Measurements from ENCODE around the gene NFKB1. TPM values are rescaled to one million over a fixed set of nuclear protein-coding genes. Genes with fewer than 3 reads are reported as not detected.

The NFKB1 gene
- total and polyA plus RNA-seq, 10 of the 15 experiments (the other 5 are each of a cell fraction or from before 2014, with no cell fraction given) = 8.7 to 110 (median 57.3) TPM

GRCh38 chr4:102564399-102565059 is 63.4 kb downstream of the NFKB1 start (continued):
- TF ChIP-seq PRDM15 (CRISPR knock-in tag; IDR thresholded peaks at IDR 0.05) = no peak
- TF ChIP-seq ZNF687 (IDR thresholded peaks at IDR 0.05) = peak; percentile 35; the same call in 1 of the 2 replicates
- TF ChIP-seq POLR2A (IDR thresholded peaks at IDR 0.05; ENCODE audit: low read depth, low read length) = no peak
- no peak; the same call in 1 of the 2 replicates for TF ChIP-seq NR2F1 (conservative IDR thresholded peaks at IDR 0.05)
- no peak for TF ChIP-seq BRCA1 (IDR thresholded peaks at IDR 0.05; ENCODE audit: low read depth, low read length)
- TF ChIP-seq EED (IDR thresholded peaks at IDR 0.05; ENCODE audit: low read depth) = peak; percentile 99
- TF ChIP-seq KAT2A (conservative IDR thresholded peaks at IDR 0.05; ENCODE audit: control insufficient read depth, low read depth, low read length) = no peak
- TF ChIP-seq MAX (IDR thresholded peaks at IDR 0.05; ENCODE audit: low read depth, low read length) = no peak
- no peak for TF ChIP-seq ZNF274 (IDR thresholded peaks at IDR 0.05; ENCODE audit: insufficient read depth, insufficient read length)
- no peak for TF ChIP-seq CTCF (IDR thresholded peaks at IDR 0.05 in 2 of 3, conservative IDR thresholded peaks at IDR 0.05 in 1 of 3; ENCODE audit: control insufficient read depth in 2 of 3, extremely low read depth in 1 of 3, insufficient read depth in 1 of 3, low read depth in 3 of 3, low read length in 3 of 3)
- no peak for TF ChIP-seq EGR1 (IDR thresholded peaks at IDR 0.05; ENCODE audit: borderline replicate concordance in 1 of 2, low read depth in 2 of 2, low read length in 2 of 2)
- peak; percentile 87; the same call in 1 of the 2 replicates for TF ChIP-seq GATAD2B (conservative IDR thresholded peaks at IDR 0.05; ENCODE audit: low read depth)
- TF ChIP-seq USF2 (IDR thresholded peaks at IDR 0.05; ENCODE audit: borderline replicate concordance, low read depth, low read length) = no peak
- peak; percentile 26 for TF ChIP-seq SMAD1 (IDR thresholded peaks at IDR 0.05; ENCODE audit: low read depth, partially characterized antibody)
- peak; percentile 15 for TF ChIP-seq SP1 (IDR thresholded peaks at IDR 0.05; ENCODE audit: low read depth, low read length)
- TF ChIP-seq WRNIP1 (IDR thresholded peaks at IDR 0.05; ENCODE audit: borderline replicate concordance, low read depth, low read length) = no peak
- TF ChIP-seq HDAC2 (IDR thresholded peaks at IDR 0.05) = no peak
